Pulmonary artery endothelial cell (primary cell): ENCODE measurements around the gene ATP2B2. TPM values are rescaled to one million over a fixed set of nuclear protein-coding genes. Genes with fewer than 3 reads are reported as not detected.
"Not testable (repeated sequence)": the region's sequence is repeated elsewhere in the genome, so short reads cannot be mapped to it uniquely, and the experiment has no call there.

Experiments used
- DNase-seq: peaks from one replicate; pipeline ENCODE4 v3.0.0-alpha.2; 2011; ENCODE audit warnings: low read depth, low spot score
- total RNA-seq: library from RNA; depleted of rRNA; stranded (reverse); fragments of >200 nt; gene quantifications from 2 replicates; pipeline ENCODE4 v1.2.3, GENCODE V29; 2014

The ATP2B2 gene
- total RNA-seq, 1 donor from 2014 or later: not detected

- DNase-seq: no peak
These were observed 200.0 kb downstream of the ATP2B2 start for GRCh38 chr3:10305331-10305902.

GRCh38 chr3:10304905-10305304, 200.5 kb downstream of the ATP2B2 start:
- DNase-seq: no peak

- DNase-seq: no peak
These were observed 201.6 kb downstream of the ATP2B2 start for GRCh38 chr3:10303785-10304184.

- DNase-seq: no peak
These were observed 202.3 kb downstream of the ATP2B2 start for GRCh38 chr3:10303105-10303504.

- no peak for DNase-seq
These were observed 205.3 kb downstream of the ATP2B2 start for GRCh38 chr3:10300087-10300486.

- DNase-seq: no peak
These were observed 205.7 kb downstream of the ATP2B2 start for GRCh38 chr3:10299679-10300078.

GRCh38 chr3:10299175-10299574, 206.2 kb downstream of the ATP2B2 start:
- DNase-seq: no peak

- DNase-seq: not testable (repeated sequence)
These were observed 207.3 kb downstream of the ATP2B2 start for GRCh38 chr3:10298064-10298463.

GRCh38 chr3:10294030-10294586, 211.3 kb downstream of the ATP2B2 start:
- DNase-seq: no peak

GRCh38 chr3:10292505-10293419, 212.6 kb downstream of the ATP2B2 start, which contains the start of gene GHRL:
Gene GHRL (minus strand): TSS chr3:10292947. CDS start chr3:10290180, 2,767 bp downstream.
- no peak for DNase-seq

- no peak for DNase-seq
These were observed 213.7 kb downstream of the ATP2B2 start for GRCh38 chr3:10291641-10292040.

GRCh38 chr3:10290481-10291176, 214.8 kb downstream of the ATP2B2 start:
- DNase-seq: no peak

- DNase-seq: no peak
These were observed 215.5 kb downstream of the ATP2B2 start for GRCh38 chr3:10289787-10290355.

GRCh38 chr3:10289077-10289476, 216.3 kb downstream of the ATP2B2 start:
- DNase-seq: no peak

- DNase-seq: no peak
These were observed 216.8 kb downstream of the ATP2B2 start for GRCh38 chr3:10288575-10288960.

GRCh38 chr3:10287936-10288574, 217.3 kb downstream of the ATP2B2 start:
- no peak for DNase-seq

GRCh38 chr3:10286596-10287295, 218.6 kb downstream of the ATP2B2 start:
- DNase-seq: peak; percentile 66

GRCh38 chr3:10286133-10286524, 219.3 kb downstream of the ATP2B2 start:
- no peak for DNase-seq

GRCh38 chr3:10285272-10286132, 219.9 kb downstream of the ATP2B2 start:
- DNase-seq: no peak
